NCI-H128 (cell line): Measurements from ENCODE around the gene OR9Q1.

ENCODE experiments used
- DNase-seq: peaks from one replicate; lab custom pipeline; 2025; ENCODE audit not compliant: unreplicated experiment; lab: John Stamatoyannopoulos, UW

Gene OR9Q1

DNA sequence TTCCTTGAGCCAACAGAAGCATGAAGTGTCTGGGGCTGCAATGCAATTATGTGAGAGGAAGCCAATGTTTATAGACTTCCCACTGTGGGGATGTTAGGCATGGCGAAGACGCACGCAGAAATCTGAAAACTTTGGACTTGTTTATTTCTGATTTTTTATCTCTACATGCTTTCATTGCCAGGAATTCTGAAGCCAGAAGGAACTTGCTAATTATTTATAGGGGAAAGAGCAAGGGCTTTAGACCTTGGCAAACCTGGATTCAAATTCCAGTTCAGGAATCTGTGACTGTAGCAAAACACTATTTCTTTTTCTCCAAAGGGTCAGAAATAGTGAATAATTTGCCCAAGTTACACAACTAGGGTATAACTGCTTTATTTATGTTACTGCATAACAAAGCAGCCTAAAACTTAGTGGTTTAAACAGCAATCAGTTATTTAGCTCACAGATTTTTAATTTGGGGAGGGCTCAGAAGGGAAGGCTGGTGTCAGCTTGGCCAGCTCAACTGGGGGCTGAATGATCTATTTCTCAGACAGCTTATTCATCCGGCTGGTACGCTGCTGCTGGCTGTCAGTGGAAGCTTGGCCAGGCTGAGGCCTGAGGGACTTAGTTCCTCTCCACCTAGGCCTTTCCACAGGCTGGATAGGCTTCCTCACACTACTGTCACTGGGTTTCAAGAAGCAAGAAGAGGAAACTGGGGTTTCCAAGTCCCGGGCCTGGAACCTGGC, 5.2 kb downstream of the OR9Q1 start:
- no peak for DNase-seq

- DNase-seq: no peak
Observed at GRCh38 chr11:58030653-58031052, 7.0 kb downstream of the OR9Q1 start, which contains the start of gene OR6Q1. TSS of gene OR6Q1 (plus strand) at chr11:58030953. CDS start at chr11:58030953, 0 bp downstream.

DNA sequence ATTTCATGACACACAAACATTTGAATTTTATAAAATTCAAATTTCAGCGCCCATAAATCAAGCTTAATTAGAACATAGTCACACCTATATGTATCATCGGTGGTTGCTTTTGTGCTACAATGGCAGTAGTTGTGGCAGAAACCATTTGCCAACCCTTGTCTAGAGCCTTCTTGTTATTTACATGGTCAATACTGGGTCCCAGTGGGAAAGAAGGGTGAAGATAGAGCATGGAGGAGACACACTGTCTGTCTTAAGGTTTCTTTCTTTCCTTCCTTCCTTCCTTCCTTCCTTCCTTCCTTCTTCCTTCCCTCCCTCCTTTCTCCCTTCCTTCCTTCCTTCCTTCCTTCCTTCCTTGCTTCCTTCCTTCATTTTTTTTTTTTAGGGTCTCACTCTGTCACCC, 10.8 kb downstream of the OR9Q1 start:
- no peak for DNase-seq

DNA sequence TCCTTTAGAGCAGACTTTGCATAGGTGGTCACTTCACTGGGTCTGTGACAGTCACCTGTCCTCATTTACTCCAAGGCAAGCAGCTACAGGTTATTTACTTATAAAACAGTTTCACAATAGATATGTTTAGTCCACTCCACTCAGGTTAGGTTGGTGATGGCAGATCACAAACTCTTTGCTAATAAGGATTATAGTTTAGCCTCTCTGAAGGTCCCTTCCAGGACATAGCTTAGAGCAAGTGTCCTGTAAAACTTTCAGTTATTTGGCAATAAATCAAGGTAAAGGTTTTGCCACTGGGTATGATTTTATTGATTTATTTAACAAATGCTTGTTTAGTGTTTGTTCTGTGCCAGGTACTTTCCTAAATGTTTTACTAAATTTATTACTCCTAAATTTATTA, 15.9 kb downstream of the OR9Q1 start:
- DNase-seq: no peak

- DNase-seq: no peak
Observed at GRCh38 chr11:58043379-58043778, 19.7 kb downstream of the OR9Q1 start.

GRCh38 chr11:58046231-58046630, 22.6 kb downstream of the OR9Q1 start:
- DNase-seq: no peak

- no peak for DNase-seq
Observed at GRCh38 chr11:58047818-58048217, 24.1 kb downstream of the OR9Q1 start.

DNA sequence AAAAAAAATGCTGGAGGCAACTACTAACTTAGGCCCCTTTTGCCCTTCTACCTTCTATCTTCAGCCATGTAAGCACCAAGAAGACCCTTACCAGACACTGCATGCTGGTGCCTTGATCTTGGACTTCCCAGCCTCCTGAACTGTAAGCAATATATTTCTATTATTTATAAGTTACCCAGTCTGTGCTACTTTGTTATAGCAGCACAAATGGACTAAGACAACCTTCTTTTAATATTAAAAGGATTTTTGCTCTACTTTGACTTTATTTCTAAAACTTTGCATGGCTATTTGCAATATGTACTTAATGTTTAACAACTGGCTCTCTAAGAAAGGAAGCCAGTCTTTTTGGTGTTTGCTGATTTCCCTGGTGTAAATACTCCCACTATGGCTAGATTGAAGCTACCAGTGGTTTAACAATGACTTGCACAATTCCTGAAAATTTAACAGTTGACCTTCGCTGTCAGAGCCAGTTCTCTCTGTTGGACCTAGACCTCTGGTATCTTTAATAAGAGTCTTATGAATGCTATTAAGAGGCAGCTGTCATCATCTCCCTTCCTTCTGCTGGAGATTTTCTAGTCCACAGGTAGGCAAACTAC, 32.2 kb downstream of the OR9Q1 start:
- DNase-seq: no peak

DNA sequence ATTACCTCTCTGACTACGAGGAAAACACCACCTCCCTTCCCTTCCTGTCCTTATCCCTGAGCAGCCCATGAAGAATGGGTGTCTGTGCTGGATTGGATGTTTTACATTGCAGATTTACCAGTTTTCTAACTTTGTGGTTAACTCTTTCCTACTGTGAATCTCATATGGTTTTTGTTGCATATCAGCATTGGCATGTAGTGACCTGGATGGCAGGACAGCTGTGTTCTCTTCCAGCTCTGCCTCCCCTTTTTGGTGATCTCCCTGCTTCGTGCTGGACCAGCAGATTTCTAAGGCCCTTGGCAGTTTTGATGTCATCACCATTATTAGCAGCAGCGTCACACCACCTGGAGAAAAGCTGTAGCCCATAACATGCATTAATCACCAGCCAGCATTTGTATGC, 33.8 kb downstream of the OR9Q1 start:
- DNase-seq: no peak

- DNase-seq: no peak
Observed at GRCh38 chr11:58058276-58059006, 34.8 kb downstream of the OR9Q1 start.

- DNase-seq: no peak
Observed at GRCh38 chr11:58059007-58059350, 35.3 kb downstream of the OR9Q1 start.

GRCh38 chr11:58060535-58060934, 36.9 kb downstream of the OR9Q1 start:
- no peak for DNase-seq

DNA sequence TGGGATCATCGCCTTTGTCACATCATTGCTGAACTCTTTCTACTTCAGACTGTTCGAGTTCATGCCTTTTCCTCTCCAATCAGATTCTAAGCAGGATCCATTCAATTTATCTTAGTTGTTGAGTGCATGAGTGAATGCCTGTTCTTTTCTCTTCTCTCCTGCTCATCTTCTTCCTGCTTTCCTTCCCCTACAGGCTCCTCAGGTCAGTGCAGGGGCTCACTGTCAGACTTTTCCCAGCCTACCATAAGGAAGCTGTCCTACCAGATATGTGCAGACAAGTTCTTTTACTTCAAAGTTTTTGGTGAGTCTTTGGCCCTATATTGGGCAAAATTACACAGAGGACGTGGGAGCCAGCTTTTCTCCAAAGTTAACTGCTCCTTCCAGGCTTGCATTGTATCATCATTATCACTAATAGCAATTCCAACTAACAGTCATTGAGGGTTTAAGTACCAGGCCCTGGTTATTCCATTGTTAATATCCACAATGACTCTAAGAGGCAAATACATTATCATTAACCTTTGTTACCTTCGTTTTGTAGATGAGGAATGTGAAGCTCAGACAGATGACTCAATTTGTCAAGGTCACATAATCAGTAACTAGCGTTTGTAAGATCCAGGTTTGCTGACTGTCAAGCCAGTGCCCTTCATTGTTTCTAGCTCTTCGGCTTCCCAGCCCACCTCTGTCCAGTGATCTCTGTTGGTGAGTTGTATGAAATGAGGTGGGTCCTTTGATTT, 37.4 kb downstream of the OR9Q1 start:
- no peak for DNase-seq

- no peak for DNase-seq
Observed at GRCh38 chr11:58061813-58062212, 38.1 kb downstream of the OR9Q1 start.

GRCh38 chr11:58067685-58068084, 44.0 kb downstream of the OR9Q1 start:
- DNase-seq: no peak

DNA sequence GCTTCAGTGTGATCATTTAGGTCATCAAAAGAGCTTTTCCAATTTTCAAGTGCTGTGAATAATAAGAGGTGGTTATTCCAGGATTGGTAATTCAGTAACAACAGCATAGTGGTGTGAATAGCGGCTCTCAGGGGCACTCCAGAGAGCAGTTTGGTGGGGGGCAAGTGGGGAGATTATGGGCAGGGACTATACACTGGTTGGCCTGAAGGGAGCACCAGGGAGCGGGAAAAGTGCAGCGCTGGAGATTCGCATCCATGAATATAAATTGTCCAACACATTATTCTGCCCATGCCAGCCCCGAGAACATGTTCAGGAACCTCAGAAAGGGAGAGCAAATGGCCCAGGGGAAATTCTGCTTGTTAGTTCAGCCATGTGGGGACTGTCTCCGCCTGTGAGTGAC, 45.0 kb downstream of the OR9Q1 start:
- no peak for DNase-seq

DNA sequence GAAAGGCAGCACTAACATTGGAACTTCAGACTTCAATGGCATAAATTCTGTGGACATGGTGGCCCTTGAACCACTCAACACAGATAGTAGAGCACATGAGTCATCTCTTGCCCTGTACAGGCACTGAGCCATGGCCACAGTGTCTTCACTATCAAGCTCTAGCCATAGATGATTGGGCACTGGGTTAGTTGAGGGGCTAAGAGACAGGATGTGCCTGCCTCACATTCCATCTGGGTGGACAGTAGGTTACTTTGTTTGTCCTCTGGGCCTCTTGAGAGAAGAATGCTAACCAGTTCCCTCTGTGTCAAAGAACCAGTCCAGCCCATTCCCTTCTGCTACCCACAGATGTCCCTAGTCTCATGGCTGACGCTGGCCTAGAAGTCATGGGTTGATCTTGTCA, 46.9 kb downstream of the OR9Q1 start:
- DNase-seq: no peak

DNA sequence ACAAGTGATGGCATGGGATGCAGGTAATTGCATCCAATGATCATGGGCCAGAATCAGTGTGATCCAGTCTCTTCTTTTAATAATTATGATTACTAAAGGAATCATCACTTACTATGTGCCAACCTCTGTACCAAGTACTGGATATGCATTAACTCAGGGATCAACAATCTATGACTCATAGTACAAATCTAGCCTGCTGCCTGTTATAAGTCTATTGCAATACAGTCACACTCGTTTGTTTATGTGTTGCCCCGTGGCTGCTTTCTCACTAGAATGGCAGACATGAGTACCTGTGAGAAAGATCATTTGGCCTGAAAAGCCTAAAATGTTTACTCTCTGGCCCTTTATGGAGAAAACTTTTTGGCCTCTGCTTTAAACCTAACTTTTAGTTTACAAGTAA, 52.1 kb downstream of the OR9Q1 start:
- DNase-seq: no peak

GRCh38 chr11:58086528-58086927, 62.8 kb downstream of the OR9Q1 start:
- no peak for DNase-seq

GRCh38 chr11:58097437-58097836, 73.8 kb downstream of the OR9Q1 start:
- no peak for DNase-seq

DNA sequence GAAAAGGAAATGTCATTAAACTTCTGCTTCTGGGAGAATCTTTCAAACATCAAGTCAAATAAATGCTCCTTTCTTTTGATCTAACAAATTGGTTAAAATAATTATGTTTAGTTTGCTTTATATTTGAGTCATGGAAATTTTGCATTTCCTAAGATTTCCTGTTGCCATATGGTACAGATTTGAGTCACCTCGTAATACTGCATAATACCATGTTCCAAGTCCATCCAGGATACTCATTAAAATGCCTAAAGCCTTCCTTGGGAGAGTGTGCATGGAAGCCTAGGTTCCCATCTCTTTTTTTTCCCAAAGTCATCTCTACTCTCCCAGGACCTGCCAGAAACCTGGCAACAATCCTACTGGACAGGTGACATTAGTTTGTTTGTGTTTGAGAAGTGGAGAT, 97.4 kb downstream of the OR9Q1 start:
- no peak for DNase-seq

DNA sequence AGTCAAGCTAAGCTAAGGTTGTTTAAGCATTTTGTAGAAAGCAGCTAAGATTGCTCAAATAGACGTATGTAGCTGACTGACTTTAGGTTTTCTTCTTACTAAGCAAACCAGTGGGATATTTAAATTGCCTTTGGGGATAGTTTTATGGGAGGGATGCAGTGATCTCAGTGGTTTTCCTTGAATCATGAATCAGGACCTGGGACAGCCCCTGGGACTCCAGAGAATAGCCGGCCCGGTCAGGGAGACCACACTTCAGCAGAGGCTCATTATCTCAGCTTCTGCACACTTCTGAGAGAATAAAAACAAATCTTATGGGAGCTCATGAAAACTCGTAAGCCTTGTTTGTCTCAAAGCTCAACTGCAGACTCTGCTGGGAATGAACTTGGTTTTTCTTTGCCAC, 101.8 kb downstream of the OR9Q1 start, which contains the start of gene OR9I1:
OR9I1 (minus strand) TSS at position 62 of the 400 bp plus-strand sequence. CDS start 6,086 bp downstream, outside the sequence.
- no peak for DNase-seq
